Muscle of leg (tissue), 11 donors: Measurements from ENCODE around the gene EXOC3L4. TPM values are rescaled to one million over a fixed set of nuclear protein-coding genes. Genes with fewer than 3 reads are reported as not detected.

Experiments
- DNase-seq: peaks from one replicate; pipeline ENCODE4 v3.0.0; 2013
- H3K27ac ChIP-seq: one replicate; pipeline ENCODE4 v1.5.1; 2013; ENCODE audit warnings: mild to moderate bottlenecking, low read length, control low read depth
- H3K27me3 ChIP-seq: one replicate; pipeline ENCODE4 v1.6.1; 2013; ENCODE audit warnings: low read length; ENCODE audit not compliant: control insufficient read depth, insufficient read depth
- H3K36me3 ChIP-seq: one replicate; pipeline ENCODE4 v1.6.1; 2013; ENCODE audit warnings: low read length; ENCODE audit not compliant: control insufficient read depth, insufficient read depth
- H3K4me1 ChIP-seq: one replicate; pipeline ENCODE4 v1.6.1; 2013; ENCODE audit warnings: low read length; ENCODE audit not compliant: control insufficient read depth, insufficient read depth
- H3K4me3 ChIP-seq: one replicate; pipeline ENCODE4 v1.5.1; 2013; ENCODE audit warnings: low read length, control low read depth
- H3K9me3 ChIP-seq: replicated peaks from 2 replicates; pipeline ENCODE4 v1.6.1; 2013; ENCODE audit warnings: low read depth, low read length; ENCODE audit not compliant: control insufficient read depth
- WGBS: methylation state at CpG from one replicate; pipeline ENCODE4 v1.1.5; 2013; ENCODE audit warnings: missing lambda C conversion rate; ENCODE audit not compliant: insufficient coverage; 5-methylcytosine and 5-hydroxymethylcytosine counted together
- polyA plus RNA-seq, 8 donors: library from polyadenylated mRNA; unstranded; fragments of 120-200 nt; gene quantifications; one replicate each; pipeline versions ENCODE4 v1.2.1 to v1.2.3, GENCODE V29; 2013; ENCODE audit warnings: inconsistent platforms in 1 of 8, low replicate concordance in 1 of 8; ENCODE audit not compliant: insufficient read length in 8 of 8, insufficient read depth in 1 of 8
- total RNA-seq: library from RNA; stranded (reverse); fragments of 120-200 nt; gene quantifications from one replicate; pipeline ENCODE4 v1.2.4, GENCODE V29; 2013

EXOC3L4 gene
- total and polyA plus RNA-seq, 9 donors = 0.23 to 1.6 (median 0.62) TPM; not detected in 1

DNA sequence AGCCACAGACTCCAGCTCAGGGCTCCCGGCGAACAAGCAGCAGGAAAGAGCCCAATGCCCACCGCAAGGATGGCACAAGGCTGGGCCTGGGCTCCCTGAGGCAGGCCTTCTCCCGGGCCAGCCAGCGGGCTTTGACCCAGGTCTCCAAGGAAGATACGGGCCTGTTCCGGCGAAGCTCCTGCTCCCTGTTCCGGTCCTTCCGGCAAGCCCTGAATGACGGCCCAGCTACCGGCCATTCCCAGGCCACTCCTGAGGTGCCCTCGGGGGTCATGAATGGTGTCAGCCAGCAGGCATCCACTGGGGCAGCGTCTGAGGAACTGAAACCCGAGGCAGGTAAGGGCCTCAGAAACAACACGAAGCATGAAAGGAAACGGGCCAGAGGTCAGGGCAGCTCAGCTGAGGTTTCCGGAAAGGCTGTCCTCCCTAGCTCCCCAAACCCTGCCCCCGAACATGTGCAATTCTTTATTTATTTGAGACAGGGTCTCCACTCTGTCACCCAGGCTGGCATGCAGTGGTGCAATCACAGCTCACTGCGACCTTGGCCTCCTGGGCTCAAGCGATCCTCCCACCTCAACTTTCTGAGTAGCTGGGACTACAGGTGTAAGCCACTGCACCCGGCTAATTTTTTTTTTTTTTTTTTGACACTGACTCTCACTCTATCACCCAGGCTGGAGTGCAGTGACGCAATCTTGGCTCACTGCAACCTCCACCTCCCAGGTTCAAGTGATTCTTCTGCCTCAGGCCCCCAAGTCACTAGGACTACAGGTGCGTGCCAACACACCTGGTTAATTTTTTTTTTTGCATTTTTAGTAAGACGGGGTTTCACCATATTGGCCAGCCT lies 6.0 kb downstream of the EXOC3L4 start:
- Histone ChIP-seq H3K27ac (no peak overlapping the region), H3K27me3 (peaks cover 69% of the 10 kb centered on the region), H3K36me3 (no peaks in the 10 kb centered on the region), H3K9me3 (no peaks in the 10 kb centered on the region), H3K4me3 (no peak overlapping the region), H3K4me1 (peaks cover 40% of the 10 kb centered on the region)
- 78% methylated on average over 23 of the region's 25 CpGs for WGBS
- no peak for DNase-seq

DNA sequence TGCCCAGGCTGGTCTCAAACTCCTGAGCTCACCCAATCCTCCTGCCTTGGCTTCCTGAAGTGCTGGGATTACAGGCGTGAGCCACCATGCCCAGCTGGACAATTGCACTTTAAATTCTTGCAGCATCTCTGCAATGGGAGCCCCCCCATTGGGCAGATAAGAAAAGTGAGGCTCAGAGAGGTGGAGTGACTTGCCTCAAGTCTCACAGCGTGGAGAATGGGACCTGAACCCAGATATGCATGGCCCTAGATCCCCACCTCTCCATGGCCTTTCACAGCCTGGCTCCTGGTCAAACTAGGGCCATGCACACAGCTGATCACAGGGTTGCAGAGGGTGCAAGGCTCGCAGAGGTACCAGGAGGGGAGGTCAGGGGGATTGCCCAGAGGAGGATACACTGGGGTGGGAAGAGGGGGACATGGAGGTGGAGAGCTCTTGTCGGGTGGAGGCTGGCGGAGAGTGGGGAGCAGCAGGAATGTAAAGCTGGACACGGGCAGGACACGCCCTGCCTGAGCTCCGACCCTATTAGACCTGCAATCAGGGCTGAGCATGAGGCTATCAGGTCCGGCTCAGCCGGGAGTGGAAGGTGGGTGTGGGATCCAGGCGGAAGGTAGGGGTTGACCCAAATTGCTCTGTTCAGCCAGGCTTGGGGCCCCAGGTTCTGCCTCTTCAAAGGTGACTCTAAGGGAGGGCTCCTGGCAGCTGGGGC lies 6.9 kb downstream of the EXOC3L4 start:
- no peaks in the 10 kb centered on the region for H3K36me3 ChIP-seq
- no peak for DNase-seq
- H3K4me1 ChIP-seq = peaks cover 49% of the 10 kb centered on the region
- H3K27ac ChIP-seq = no peak overlapping the region
- WGBS = 80% methylated on average over 10 of the region's 11 CpGs
- peaks cover 69% of the 10 kb centered on the region for H3K27me3 ChIP-seq
- H3K4me3 ChIP-seq = no peak overlapping the region
- no peaks in the 10 kb centered on the region for H3K9me3 ChIP-seq

DNA sequence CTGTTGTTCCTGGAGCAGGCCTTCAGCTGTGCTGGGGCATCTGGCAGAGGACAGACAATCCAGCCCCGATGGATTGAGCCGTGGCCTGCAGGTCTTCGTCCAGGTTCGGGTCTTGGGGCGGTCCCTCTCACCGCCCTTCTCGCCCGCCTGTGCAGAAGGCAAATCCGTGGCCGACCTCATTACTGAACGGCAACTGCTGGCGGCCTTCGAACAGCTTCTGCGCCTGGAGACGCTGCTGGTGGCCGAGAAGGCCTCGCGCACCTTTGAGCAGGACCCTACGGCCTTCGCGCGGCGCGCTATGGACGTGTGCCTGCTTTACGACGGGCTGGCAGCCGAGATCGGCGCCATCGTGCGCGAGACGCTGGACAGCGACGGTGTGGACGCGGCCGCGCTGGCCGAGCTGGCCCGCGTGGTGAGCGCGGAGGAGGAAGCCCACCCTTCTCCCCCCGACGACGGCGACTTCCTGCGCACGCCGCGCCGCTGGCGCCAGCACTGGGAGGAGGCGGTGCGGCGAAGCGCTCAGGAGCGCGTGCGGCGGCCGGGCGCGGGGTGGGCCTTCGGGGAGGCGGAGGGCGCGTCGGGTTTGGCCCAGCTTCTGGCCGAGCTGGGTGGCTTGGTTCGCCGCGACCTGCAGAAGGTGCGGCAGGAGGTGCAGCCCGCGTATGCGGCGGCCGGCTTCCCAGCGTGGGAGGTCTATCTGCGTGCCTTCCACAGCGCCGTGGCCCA lies 7.6 kb downstream of the EXOC3L4 start:
- Histone ChIP-seq H3K27me3 (peaks cover 69% of the 10 kb centered on the region), H3K4me1 (peaks cover 49% of the 10 kb centered on the region), H3K27ac (no peak overlapping the region), H3K9me3 (no peaks in the 10 kb centered on the region), H3K36me3 (no peaks in the 10 kb centered on the region), H3K4me3 (no peak overlapping the region)
- 13% methylated on average over 84 of the region's 85 CpGs for WGBS
- peak; percentile 54 for DNase-seq

DNA sequence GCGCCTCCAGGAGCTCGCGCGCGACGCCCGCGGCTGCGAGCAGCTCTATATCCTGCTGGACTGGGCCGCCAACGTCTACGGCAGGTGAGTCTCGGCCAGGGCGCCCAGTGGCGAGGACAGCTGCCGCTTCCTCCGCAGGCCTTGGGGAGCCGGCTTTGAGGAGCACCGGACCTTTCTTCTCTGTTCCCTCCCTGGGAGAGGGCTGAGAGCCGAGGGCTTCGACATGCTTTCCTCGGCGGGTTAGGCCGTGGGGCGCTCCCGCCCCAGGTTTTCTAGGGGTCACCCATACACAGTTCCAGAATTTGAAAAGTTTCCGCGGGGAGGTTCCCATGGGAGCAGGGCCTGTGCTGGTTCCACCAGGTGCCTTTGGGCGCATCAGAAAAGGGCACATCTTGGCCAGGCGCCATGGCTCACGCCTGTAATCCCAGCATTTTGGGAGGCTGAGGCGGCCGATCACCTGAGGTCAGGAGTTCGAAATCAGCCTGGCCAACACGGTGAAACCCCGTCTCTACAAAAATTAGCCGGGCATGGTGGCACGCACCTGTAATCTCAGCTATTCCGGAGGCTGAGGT lies 8.2 kb downstream of the EXOC3L4 start:
- H3K27ac ChIP-seq = no peak overlapping the region
- DNase-seq = no peak
- H3K4me3 ChIP-seq = no peak overlapping the region
- peaks cover 49% of the 10 kb centered on the region for H3K4me1 ChIP-seq
- H3K27me3 ChIP-seq = peaks cover 66% of the 10 kb centered on the region
- 20% methylated on average over 39 of the region's 39 CpGs for whole genome bisulfite sequencing
- H3K36me3 ChIP-seq = no peaks in the 10 kb centered on the region
- H3K9me3 ChIP-seq = no peaks in the 10 kb centered on the region

DNA sequence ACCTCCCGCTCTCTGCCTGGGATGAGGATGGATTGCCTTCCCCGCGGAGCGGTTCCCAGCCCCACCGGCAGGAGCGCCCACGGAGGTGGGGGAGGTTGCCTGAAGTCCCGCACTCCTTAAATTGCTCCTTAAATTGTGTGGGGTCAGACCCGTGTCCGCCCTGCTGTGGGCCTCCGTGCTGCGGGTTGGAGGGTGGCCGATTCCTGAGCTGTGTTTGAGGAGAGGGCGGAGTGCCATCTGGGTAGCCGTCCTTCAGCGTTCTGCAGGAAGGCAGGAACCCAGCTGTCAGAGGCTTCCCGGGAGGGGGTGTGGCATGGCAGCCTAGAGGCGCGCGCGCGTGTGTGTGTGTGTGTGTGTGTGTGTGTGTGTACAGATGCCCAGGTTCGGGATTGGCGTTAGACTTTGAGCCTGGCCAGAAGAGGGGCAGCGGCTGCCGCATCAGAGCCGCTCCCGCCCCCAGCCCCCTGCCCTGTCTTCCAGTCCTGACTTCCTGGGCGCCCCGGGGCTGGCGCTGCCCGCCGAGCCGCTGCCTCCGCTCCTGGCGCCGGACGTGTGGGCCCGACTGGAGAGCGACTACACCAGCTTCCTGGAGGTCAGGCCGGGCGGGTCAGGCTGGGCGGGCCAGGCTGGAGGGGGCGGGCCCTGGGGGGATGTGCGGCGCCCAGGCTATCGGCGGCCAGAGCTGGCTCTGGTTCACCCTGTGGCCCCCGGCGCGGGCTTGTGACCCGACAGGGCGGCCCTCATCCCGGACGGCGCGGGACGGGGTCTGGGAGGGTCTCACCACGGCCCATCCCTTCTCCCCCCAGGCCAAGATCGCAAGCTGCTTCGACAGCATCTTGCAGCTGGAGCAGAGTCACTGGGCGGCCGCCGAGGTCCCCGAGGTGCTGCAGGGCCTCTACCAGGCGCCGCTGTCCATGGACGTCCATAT lies 9.2 kb downstream of the EXOC3L4 start:
- 3% methylated on average over 67 of the region's 68 CpGs for WGBS
- Histone ChIP-seq H3K9me3 (no peaks in the 10 kb centered on the region), H3K4me1 (peaks cover 58% of the 10 kb centered on the region), H3K4me3 (no peak overlapping the region), H3K27me3 (peaks cover 62% of the 10 kb centered on the region), H3K36me3 (no peaks in the 10 kb centered on the region), H3K27ac (no peak overlapping the region)
- peak; percentile 79 for DNase-seq

DNA sequence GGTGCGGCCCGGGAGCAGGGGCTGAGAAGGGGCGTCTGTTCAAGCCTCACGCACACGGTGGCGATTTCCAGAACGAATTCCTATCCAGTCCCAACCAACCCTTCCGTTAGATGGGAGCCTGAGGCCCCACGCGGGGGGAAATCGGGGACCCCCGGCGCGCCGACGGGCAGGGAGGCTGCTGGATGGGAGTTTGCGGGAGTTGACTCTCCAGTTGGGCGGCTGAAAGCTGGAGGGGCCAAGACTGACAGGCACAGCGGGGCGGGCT lies 9.8 kb downstream of the EXOC3L4 start:
- 4% methylated on average over 10 of the region's 20 CpGs for WGBS
- Histone ChIP-seq H3K4me3 (no peak overlapping the region), H3K36me3 (no peaks in the 10 kb centered on the region), H3K4me1 (peaks cover 58% of the 10 kb centered on the region), H3K27ac (no peak overlapping the region), H3K27me3 (peaks cover 58% of the 10 kb centered on the region), H3K9me3 (no peaks in the 10 kb centered on the region)
- DNase-seq = no peak

DNA sequence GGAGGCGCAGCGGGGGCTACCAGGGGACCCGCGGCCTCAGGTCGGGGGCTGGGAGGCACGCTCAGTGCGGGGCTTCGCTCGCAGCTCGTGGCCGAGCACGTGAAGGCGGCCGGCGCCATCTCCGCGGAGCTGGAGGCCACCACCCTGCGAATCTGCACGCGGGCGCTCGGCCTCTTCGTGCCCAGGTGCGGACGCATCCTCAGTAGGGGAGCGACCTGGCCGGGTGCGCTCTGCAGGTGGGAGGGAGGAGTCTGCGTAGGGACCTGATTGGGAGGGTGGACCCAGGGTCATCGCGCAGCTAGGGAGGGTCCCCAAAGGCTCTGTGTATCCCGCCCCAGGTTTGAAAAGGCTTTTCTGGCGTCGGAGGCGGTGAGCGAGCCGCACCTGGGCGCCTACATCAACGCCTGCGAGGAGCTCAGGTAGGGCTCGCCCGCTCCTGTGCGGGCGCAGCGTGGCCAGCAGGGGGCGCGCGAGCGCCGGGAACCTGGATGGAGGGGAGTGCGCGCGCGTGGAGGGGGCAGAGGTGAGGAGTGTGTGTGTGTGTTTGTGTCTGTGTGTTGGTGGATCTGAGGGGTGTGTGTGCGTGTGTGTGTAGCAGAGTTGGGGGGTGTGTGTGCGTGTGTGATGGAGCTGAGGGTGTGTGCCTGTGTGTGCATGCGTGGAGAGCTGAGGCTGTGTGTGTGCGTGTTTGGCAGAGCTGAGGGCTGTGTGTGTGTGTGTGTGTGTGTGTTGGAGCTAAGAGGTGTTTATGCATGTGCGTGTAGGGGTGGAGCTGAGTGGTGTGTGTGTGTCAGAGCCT lies 10.3 kb downstream of the EXOC3L4 start:
- H3K27me3 ChIP-seq = peaks cover 55% of the 10 kb centered on the region

DNA sequence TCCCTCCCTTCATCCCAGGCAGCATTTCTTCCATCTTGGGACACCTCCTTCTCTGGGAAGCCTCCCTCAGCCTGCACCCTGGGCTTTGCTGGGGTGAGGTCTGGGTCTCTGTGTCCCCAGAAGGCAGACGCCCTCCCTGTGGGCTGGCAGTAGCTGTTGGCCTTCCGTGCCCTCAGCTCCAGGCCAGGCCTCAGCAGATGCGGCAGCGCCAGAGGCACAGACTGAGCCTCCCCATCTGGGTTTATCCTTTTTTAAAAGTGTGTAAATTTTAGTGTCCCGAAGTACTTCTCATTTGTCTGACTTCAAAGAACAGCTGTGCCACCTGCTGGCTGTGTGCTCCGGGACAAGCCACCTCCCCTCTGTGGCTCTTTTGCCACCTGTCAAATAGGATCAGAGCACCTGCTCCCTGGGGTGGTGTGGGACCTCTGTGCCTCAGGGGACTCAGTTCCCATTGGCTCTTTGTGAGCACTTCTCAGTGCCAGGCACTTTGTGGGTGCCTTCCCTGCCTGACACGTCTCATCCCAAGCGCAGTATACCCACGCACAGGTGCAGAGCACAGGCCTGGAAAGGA lies 11.1 kb downstream of the EXOC3L4 start:
- H3K4me1 ChIP-seq = peaks cover 68% of the 10 kb centered on the region
- H3K36me3 ChIP-seq = no peaks in the 10 kb centered on the region
- no peak overlapping the region for H3K4me3 ChIP-seq
- 60% methylated on average over 6 of the region's 9 CpGs for WGBS
- peak; percentile 51 for DNase-seq
- peaks cover 49% of the 10 kb centered on the region for H3K27me3 ChIP-seq
- H3K9me3 ChIP-seq = no peaks in the 10 kb centered on the region
- peak overlapping the region; percentile 35 for H3K27ac ChIP-seq

More for the DNA sequence above, 10.3 kb downstream of the EXOC3L4 start:
- H3K4me3 ChIP-seq = no peak overlapping the region
- H3K4me1 ChIP-seq = peaks cover 60% of the 10 kb centered on the region
- H3K27ac ChIP-seq = no peak overlapping the region
- 4% methylated on average over 59 of the region's 59 CpGs for WGBS
- H3K36me3 ChIP-seq = no peaks in the 10 kb centered on the region
- DNase-seq = peak; percentile 68
- no peaks in the 10 kb centered on the region for H3K9me3 ChIP-seq
